CD4-positive, alpha-beta T cell (primary cell): ENCODE measurements around the gene ST14. TPM values are rescaled to one million over a fixed set of nuclear protein-coding genes. Genes with fewer than 3 reads are reported as not detected.

Experiments
- ATAC-seq: fragments of 200-7000 bp; cut with Tn5 transposase; one replicate; pipeline ENCODE4 v1.10.0; 2022; ENCODE audit warnings: mild to moderate bottlenecking; ENCODE audit not compliant: poor library complexity
- CTCF ChIA-PET: fragments of 350-600 bp; sonication (Branson Sonifier 250); formaldehyde crosslinking; loops from one replicate; lab custom pipeline; 2021; ENCODE audit warnings: antibody characterized with exemption, inconsistent platforms; lab: Charles Lee
- POLR2A ChIA-PET: fragments of 350-600 bp; sonication (Branson Sonifier 250); formaldehyde crosslinking; loops from one replicate; lab custom pipeline; 2021; ENCODE audit warnings: antibody characterized with exemption, inconsistent platforms; lab: Charles Lee
- DNase-seq, 14 experiments: peaks; one replicate each; pipeline ENCODE4 v3.0.0-alpha.2; 2013 to 2020; ENCODE audit warnings: mixed read lengths in 2 of 14
- H3K27ac ChIP-seq, 2 donors: one replicate each; pipeline versions ENCODE4 v1.5.1 to v1.7.0; 2013; ENCODE audit warnings: low read length in 2 of 2, low read depth in 1 of 2, mild to moderate bottlenecking in 1 of 2
- H3K27me3 ChIP-seq, 2 experiments: 1 replicate in 1 of 2; 2 replicates in 1 of 2; pipeline versions ENCODE4 v1.6.1 to v1.7.0; 2013; ENCODE audit warnings: low read length in 2 of 2, control low read depth in 1 of 2, mild to moderate bottlenecking in 1 of 2, moderate library complexity in 1 of 2; ENCODE audit not compliant: insufficient read depth in 2 of 2, control insufficient read depth in 1 of 2
- H3K36me3 ChIP-seq: one replicate; pipeline ENCODE4 v1.6.1; 2013; ENCODE audit warnings: low read length, control low read depth; ENCODE audit not compliant: insufficient read depth
- H3K4me1 ChIP-seq: one replicate; pipeline ENCODE4 v1.6.1; 2013; ENCODE audit warnings: low read length, control low read depth; ENCODE audit not compliant: insufficient read depth
- H3K4me3 ChIP-seq: one replicate; pipeline ENCODE4 v1.5.1; 2013; ENCODE audit warnings: mild to moderate bottlenecking, low read length, moderate library complexity
- H3K9me3 ChIP-seq, 2 experiments: 1 replicate in 1 of 2; 2 replicates in 1 of 2; pipeline versions ENCODE4 v1.6.1 to v1.7.0; 2013; ENCODE audit warnings: low read length in 2 of 2, mild to moderate bottlenecking in 2 of 2, control low read depth in 1 of 2, moderate library complexity in 1 of 2; ENCODE audit not compliant: control insufficient read depth in 1 of 2, insufficient read depth in 1 of 2
- H3K27ac Mint-ChIP-seq: one replicate; pipeline ENCODE4 v1.8.0; 2020; ENCODE audit warnings: mixed read lengths
- H3K27me3 Mint-ChIP-seq: one replicate; pipeline ENCODE4 v1.8.0; 2021; ENCODE audit warnings: mixed read lengths
- H3K36me3 Mint-ChIP-seq: one replicate; pipeline ENCODE4 v1.8.0; 2021; ENCODE audit warnings: low read depth, mixed read lengths
- H3K4me1 Mint-ChIP-seq: one replicate; pipeline ENCODE4 v1.8.0; 2021; ENCODE audit warnings: low read depth, mixed read lengths
- H3K4me3 Mint-ChIP-seq: one replicate; pipeline ENCODE4 v1.8.0; 2020; ENCODE audit warnings: mild to moderate bottlenecking, mixed read lengths
- H3K9me3 Mint-ChIP-seq: one replicate; pipeline ENCODE4 v1.8.0; 2020; ENCODE audit warnings: mixed read lengths
- intact Hi-C, 2 experiments: fragments of 100-400 bp; cut with DNase I in 1 of 2; cut with micrococcal nuclease in 1 of 2; formaldehyde crosslinking; loops; one replicate each; pipeline versions ENCODE4 v1.15.1 to v1.9.0; 2023 to 2025; cut with DNase I, micrococcal nuclease
- total RNA-seq, 174 experiments: library from RNA in 2 of 174; stranded (reverse) in 2 of 174; gene quantifications; one replicate each; pipeline ENCODE4 v1.2.3 and lab custom pipeline; 2021 to 2026
- TF ChIP-seq, protein P1 (sequence below): fragments of 200-600 bp; IDR thresholded peaks from one replicate; pipeline ENCODE4 v1.8.0; 2022; ENCODE audit warnings: antibody characterized with exemption, mild to moderate bottlenecking

ST14 gene
- total RNA-seq, 2 experiments from 2014 or later: 0.25 to 0.31 TPM

DNA sequence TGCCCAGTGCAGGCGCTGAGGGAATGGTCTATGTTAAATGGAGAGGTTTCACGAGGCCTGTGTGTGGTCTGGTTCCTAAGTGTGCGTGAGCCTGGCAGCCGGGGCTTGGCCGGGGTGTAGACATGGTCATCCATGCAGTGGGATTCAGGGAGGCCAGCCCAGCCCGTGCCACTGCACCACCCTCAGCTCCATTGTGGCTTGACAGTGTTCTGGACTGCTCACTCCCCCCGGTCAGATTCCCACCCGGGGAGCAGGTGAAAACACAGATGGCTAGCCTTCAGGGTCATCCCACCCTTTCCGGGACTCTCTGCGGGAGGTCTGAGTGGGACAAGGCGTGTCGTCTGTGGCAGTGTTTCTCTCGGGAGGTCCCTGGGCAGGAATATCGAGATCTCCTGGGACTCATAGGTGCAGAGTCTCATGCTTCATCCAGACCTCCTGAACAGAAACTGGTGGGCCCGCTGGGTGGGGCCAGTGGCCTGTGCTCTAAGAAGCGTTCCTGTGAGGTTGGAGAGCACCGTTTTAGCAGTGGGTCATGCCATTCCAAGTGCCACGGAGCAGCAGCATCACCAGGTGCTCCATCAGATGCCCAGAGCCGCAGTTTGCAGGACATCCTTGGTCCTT is 52.3 kb downstream of the ST14 start:
- Histone ChIP-seq H3K36me3 (no peaks in the 10 kb centered on the region), H3K27me3 (no peaks in the 10 kb centered on the region), H3K27ac (no peak overlapping the region), H3K4me1 (peaks cover 9% of the 10 kb centered on the region), H3K9me3 (no peaks in the 10 kb centered on the region), H3K4me3 (no peak overlapping the region)
- H3K27ac Mint-ChIP-seq: no peak overlapping the region
- intact Hi-C loops: loop anchor here (2.0 to 5.0 kb wide), 3 partner anchors 160 to 219 kb away; no protein-coding TSS in a partner anchor
- TF ChIP-seq, protein P1, sequence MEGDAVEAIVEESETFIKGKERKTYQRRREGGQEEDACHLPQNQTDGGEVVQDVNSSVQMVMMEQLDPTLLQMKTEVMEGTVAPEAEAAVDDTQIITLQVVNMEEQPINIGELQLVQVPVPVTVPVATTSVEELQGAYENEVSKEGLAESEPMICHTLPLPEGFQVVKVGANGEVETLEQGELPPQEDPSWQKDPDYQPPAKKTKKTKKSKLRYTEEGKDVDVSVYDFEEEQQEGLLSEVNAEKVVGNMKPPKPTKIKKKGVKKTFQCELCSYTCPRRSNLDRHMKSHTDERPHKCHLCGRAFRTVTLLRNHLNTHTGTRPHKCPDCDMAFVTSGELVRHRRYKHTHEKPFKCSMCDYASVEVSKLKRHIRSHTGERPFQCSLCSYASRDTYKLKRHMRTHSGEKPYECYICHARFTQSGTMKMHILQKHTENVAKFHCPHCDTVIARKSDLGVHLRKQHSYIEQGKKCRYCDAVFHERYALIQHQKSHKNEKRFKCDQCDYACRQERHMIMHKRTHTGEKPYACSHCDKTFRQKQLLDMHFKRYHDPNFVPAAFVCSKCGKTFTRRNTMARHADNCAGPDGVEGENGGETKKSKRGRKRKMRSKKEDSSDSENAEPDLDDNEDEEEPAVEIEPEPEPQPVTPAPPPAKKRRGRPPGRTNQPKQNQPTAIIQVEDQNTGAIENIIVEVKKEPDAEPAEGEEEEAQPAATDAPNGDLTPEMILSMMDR: no peak
- ChIA-PET CTCF (interaction anchor here (1.2 to 1.4 kb wide), 3 partner anchors 160 to 704 kb away, joined by 4 read pairs; partner anchors contain the start of gene SNX19), POLR2A (no interaction called here)
- no peaks in the 10 kb centered on the region for H3K9me3 Mint-ChIP-seq
- no peaks in the 10 kb centered on the region for H3K4me1 Mint-ChIP-seq
- ATAC-seq: no peak
- no peaks in the 10 kb centered on the region for H3K36me3 Mint-ChIP-seq
- peaks cover 5% of the 10 kb centered on the region for H3K27me3 Mint-ChIP-seq
- no peak overlapping the region for H3K4me3 Mint-ChIP-seq
- DNase-seq: peak in 1 of 14 experiments; percentile 6

- CTCF ChIA-PET: interaction anchor here (0.6 to 1.4 kb wide), 12 partner anchors 75 to 704 kb away, joined by 3 to 11 read pairs (median 4); partner anchors contain the start of gene SNX19
- Histone ChIP-seq H3K4me1 (peaks cover 9% of the 10 kb centered on the region), H3K36me3 (no peaks in the 10 kb centered on the region), H3K4me3 (no peak overlapping the region), H3K27me3 (no peaks in the 10 kb centered on the region), H3K9me3 (no peaks in the 10 kb centered on the region), H3K27ac (no peak overlapping the region)
- Mint-ChIP-seq H3K4me1 (no peaks in the 10 kb centered on the region), H3K27me3 (peaks cover 5% of the 10 kb centered on the region), H3K9me3 (no peaks in the 10 kb centered on the region), H3K36me3 (no peaks in the 10 kb centered on the region), H3K27ac (no peak overlapping the region), H3K4me3 (no peak overlapping the region)
- POLR2A ChIA-PET: interaction anchor here (0.9 kb wide), 1 partner anchor 651 kb away, joined by 3 read pairs; no protein-coding TSS in a partner anchor
- intact Hi-C loops: loop anchor here (2.0 to 5.0 kb wide), 3 partner anchors 160 to 218 kb away; no protein-coding TSS in a partner anchor
- peak in 1 of 14 experiments; percentile 11 for DNase-seq
- peak; percentile 25 for ATAC-seq
- TF ChIP-seq, protein P1: no peak
These were observed 52.9 kb downstream of the ST14 start for GRCh38 chr11:130212431-130212961.

- Mint-ChIP-seq H3K27ac (no peak overlapping the region), H3K4me3 (no peak overlapping the region), H3K36me3 (no peaks in the 10 kb centered on the region), H3K9me3 (no peaks in the 10 kb centered on the region), H3K4me1 (no peaks in the 10 kb centered on the region), H3K27me3 (peaks cover 5% of the 10 kb centered on the region)
- no peaks in the 10 kb centered on the region for H3K9me3 ChIP-seq
- no peak overlapping the region for H3K4me3 ChIP-seq
- CTCF ChIA-PET: interaction anchor here (0.6 to 1.4 kb wide), 12 partner anchors 74 to 703 kb away, joined by 3 to 11 read pairs (median 4); partner anchors contain the start of gene SNX19
- peaks cover 9% of the 10 kb centered on the region for H3K4me1 ChIP-seq
- DNase-seq (peak; percentile 50 to 83 (median 68)), ATAC-seq (peak; percentile 92)
- H3K27ac ChIP-seq: no peak overlapping the region
- H3K36me3 ChIP-seq: no peaks in the 10 kb centered on the region
- TF ChIP-seq, protein P1: peak; percentile 96
- intact Hi-C loops: loop anchor here (1.0 to 5.0 kb wide), 5 partner anchors 159 to 649 kb away; no protein-coding TSS in a partner anchor
- H3K27me3 ChIP-seq: no peaks in the 10 kb centered on the region
- POLR2A ChIA-PET: interaction anchor here (0.9 kb wide), 1 partner anchor 650 kb away, joined by 3 read pairs; no protein-coding TSS in a partner anchor
These were observed 53.8 kb downstream of the ST14 start for GRCh38 chr11:130213143-130213978.
